Neural crest cell (in vitro differentiated cells): Measurements from ENCODE around the gene SH3RF3. TPM values are rescaled to one million over a fixed set of nuclear protein-coding genes. Genes with fewer than 3 reads are reported as not detected.

Experiments used
- DNase-seq: peaks from one replicate; pipeline ENCODE4 v3.0.0; 2021; ENCODE audit warnings: low read depth, mixed read lengths, low spot score
- H3K27ac Mint-ChIP-seq: one replicate; pipeline ENCODE4 v1.8.0; 2021; ENCODE audit warnings: mild to moderate bottlenecking, mixed read lengths; ENCODE audit not compliant: unreplicated experiment
- H3K27me3 Mint-ChIP-seq: 2 replicates; pipeline ENCODE4 v1.8.0; 2021; ENCODE audit warnings: low read depth, mild to moderate bottlenecking, mixed read lengths
- H3K36me3 Mint-ChIP-seq: 2 replicates; pipeline ENCODE4 v1.8.0; 2021; ENCODE audit warnings: low read depth, mild to moderate bottlenecking, mixed read lengths
- H3K4me1 Mint-ChIP-seq: 2 replicates; pipeline ENCODE4 v1.8.0; 2021; ENCODE audit warnings: mixed read lengths
- H3K4me3 Mint-ChIP-seq: one replicate; pipeline ENCODE4 v1.8.0; 2021; ENCODE audit warnings: mild to moderate bottlenecking, mixed read lengths
- H3K9me3 Mint-ChIP-seq: 2 replicates; pipeline ENCODE4 v1.8.0; 2021; ENCODE audit warnings: mixed read lengths
- total RNA-seq: library from RNA; stranded (reverse); gene quantifications from 2 replicates; pipeline ENCODE4 v1.2.1, GENCODE V29; 2021
- TF ChIP-seq, protein P1 (sequence below): fragments of 200-600 bp; sonication (generic); conservative IDR thresholded peaks from 2 replicates; pipeline ENCODE4 v1.5.0; 2021; ENCODE audit warnings: antibody characterized with exemption, mild to moderate bottlenecking

The SH3RF3 gene
- total RNA-seq, 1 donor from 2014 or later = 0.70 TPM

DNA sequence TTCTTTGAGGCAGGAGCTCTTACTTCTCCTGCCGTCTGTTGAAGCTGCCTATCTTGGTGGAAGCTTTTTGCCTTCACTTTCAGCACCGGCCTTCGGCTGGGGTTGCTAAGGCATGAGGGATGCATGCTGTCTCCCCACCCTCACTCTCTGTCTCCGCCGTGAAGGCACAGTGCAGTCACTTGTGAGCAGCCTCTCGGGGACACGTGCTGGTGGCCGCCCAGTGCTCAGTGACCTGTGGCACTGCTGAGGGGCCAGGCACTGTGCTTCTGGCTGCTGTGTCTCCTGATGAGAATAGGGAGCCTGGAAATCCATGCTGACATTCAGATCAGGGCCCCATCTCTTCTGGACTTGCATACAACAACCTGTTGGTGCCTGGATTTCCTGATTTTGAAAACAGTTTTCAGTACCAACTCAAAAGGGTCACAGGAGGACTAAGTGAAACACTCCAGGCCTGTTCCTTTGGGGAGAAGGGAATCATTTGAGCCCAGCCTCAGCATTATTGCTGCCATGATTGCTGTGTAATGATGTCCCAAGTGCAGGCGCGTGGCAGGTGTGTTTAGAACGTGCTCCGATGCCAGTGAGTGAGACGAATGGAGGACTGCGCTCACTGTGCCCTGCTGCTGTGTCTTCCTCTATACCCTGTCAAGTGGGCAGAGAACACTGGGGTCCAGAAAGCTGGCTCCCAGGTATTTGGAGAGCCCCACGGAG, 266.6 kb downstream of the SH3RF3 start:
- TF ChIP-seq, protein P1, sequence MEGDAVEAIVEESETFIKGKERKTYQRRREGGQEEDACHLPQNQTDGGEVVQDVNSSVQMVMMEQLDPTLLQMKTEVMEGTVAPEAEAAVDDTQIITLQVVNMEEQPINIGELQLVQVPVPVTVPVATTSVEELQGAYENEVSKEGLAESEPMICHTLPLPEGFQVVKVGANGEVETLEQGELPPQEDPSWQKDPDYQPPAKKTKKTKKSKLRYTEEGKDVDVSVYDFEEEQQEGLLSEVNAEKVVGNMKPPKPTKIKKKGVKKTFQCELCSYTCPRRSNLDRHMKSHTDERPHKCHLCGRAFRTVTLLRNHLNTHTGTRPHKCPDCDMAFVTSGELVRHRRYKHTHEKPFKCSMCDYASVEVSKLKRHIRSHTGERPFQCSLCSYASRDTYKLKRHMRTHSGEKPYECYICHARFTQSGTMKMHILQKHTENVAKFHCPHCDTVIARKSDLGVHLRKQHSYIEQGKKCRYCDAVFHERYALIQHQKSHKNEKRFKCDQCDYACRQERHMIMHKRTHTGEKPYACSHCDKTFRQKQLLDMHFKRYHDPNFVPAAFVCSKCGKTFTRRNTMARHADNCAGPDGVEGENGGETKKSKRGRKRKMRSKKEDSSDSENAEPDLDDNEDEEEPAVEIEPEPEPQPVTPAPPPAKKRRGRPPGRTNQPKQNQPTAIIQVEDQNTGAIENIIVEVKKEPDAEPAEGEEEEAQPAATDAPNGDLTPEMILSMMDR = no peak
- peaks cover 18% of the 10 kb centered on the region for H3K4me1 Mint-ChIP-seq
- no peak for DNase-seq
- H3K9me3 Mint-ChIP-seq = no peaks in the 10 kb centered on the region
- no peak overlapping the region for H3K27ac Mint-ChIP-seq
- peaks cover 49% of the 10 kb centered on the region for H3K27me3 Mint-ChIP-seq
- H3K4me3 Mint-ChIP-seq = no peak overlapping the region
- no peaks in the 10 kb centered on the region for H3K36me3 Mint-ChIP-seq

DNA sequence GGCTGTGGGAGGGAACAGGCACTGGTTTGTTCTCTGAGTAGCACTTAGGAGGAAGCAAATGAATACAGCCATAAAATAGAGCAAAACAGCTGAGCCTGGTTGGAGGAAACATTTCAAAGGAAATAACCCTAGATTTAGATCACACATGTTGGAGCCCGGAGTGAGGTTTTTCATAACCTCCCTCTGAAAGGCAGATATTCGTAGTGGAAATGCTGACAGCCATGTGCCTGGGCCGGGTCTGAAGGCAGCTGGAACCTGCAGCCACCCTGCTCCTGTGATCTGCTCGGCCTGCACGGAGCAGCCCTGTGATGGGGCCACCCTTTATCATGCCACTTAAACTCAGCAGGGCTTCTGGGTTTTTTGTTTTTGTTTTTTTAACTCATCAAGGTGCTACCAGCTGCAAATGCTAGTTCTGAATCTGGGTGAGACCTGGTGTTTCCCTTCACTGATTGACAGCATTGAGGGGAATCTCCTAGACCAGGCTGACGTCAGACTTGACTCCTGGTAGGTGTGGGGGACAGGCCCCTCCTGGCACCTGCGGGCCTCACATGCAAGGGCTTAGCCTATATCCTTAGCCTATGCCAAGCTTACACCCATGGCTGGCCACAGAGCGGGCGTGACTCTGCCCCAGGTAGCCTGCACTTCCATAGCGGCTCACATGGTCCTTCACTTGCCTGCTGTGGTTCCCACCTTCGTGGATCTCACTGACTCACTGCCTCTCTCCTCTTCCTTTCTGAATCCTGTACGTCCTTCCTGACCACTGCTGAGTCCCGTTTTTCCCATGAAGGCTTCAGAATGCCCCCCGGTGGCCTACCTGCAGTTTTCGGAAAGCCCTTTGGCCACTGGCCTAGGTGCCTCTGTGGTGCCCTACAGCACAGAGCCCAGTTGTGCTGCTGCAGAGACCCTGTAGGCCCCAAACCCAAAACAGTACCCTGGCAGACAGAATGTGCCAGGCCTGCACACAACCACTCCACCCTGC, 267.5 kb downstream of the SH3RF3 start:
- no peaks in the 10 kb centered on the region for H3K9me3 Mint-ChIP-seq
- peak overlapping the region; percentile 67 for H3K27ac Mint-ChIP-seq
- H3K36me3 Mint-ChIP-seq = no peaks in the 10 kb centered on the region
- DNase-seq = no peak
- H3K4me1 Mint-ChIP-seq = peaks cover 18% of the 10 kb centered on the region
- peaks cover 42% of the 10 kb centered on the region for H3K27me3 Mint-ChIP-seq
- no peak overlapping the region for H3K4me3 Mint-ChIP-seq
- TF ChIP-seq, protein P1 = no peak

DNA sequence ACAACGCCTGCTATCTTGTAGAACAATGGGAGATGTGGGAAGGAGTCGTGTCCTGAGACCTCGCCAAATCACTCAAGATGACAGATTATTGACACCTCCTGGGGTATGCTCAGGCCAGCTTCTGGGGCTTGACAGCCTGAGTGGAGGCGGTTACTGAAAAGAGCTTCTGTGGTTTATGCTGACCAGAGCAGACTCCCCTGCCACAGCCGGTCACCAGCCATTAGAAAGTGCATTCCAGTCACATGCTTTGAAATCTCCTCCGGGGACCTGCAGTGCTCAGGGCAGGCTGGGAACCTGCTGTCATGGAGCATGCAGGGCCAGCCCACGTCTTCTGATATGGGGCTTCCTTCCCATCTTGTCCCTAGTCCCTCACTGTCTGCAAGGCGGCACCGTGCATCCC, 268.9 kb downstream of the SH3RF3 start:
- Mint-ChIP-seq H3K27me3 (peaks cover 39% of the 10 kb centered on the region), H3K4me3 (no peak overlapping the region), H3K9me3 (no peaks in the 10 kb centered on the region), H3K27ac (no peak overlapping the region), H3K4me1 (peaks cover 21% of the 10 kb centered on the region), H3K36me3 (no peaks in the 10 kb centered on the region)
- TF ChIP-seq, protein P1 = no peak
- no peak for DNase-seq

DNA sequence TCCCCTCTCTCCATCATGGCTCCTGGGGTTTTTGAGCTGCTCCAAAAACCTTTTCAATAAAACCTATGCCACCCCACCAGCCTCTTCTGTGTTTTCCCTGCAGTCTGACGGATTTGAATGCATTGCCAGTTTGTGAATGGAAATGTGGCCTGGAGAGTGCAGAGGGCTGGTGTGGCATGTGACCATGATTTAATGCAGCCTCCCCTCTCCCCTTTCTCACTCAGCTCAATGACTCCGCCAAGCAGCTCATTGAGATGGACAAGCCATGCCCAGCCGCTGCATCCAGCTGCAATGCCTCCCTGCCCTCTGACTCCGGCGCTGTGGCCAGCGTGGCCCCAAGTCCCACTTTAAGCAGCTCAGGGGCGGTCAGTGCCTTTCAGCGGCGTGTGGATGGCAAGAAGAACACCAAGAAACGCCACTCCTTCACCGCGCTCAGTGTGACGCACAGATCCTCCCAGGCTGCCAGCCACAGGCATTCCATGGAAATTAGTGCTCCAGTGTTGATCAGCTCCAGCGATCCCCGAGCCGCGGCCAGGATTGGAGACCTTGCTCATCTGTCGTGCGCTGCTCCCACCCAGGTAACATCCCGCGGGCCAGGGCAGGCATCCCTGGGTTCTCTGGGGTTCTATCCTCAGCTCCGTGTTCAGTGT, 269.5 kb downstream of the SH3RF3 start:
- H3K4me3 Mint-ChIP-seq = no peak overlapping the region
- H3K4me1 Mint-ChIP-seq = peaks cover 23% of the 10 kb centered on the region
- H3K27ac Mint-ChIP-seq = no peak overlapping the region
- H3K9me3 Mint-ChIP-seq = no peaks in the 10 kb centered on the region
- DNase-seq = no peak
- no peaks in the 10 kb centered on the region for H3K36me3 Mint-ChIP-seq
- peaks cover 33% of the 10 kb centered on the region for H3K27me3 Mint-ChIP-seq
- TF ChIP-seq, protein P1 = no peak

DNA sequence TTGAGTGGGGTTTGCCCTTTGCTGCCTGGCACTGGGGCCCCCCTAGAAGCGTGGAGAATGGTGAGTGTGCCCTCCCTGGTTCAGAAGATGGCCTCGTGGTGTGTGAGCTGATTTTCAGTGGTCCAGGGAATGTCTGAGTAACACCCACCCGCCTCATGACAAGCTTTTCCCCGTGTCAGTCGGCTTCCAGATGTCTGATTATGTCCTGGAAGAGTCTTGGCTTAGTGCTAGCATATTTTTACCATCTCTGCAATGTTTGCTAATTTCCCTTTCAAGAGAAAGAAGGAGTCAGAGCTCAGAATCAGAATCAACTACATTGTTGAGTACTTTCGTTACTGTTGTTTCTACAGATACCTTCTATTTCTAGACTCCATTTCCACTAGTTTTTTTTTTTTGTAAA, 270.1 kb downstream of the SH3RF3 start:
- H3K4me1 Mint-ChIP-seq = peaks cover 24% of the 10 kb centered on the region
- TF ChIP-seq, protein P1 = no peak
- no peak overlapping the region for H3K4me3 Mint-ChIP-seq
- H3K36me3 Mint-ChIP-seq = no peaks in the 10 kb centered on the region
- DNase-seq = no peak
- peaks cover 28% of the 10 kb centered on the region for H3K27me3 Mint-ChIP-seq
- no peaks in the 10 kb centered on the region for H3K9me3 Mint-ChIP-seq
- no peak overlapping the region for H3K27ac Mint-ChIP-seq
